ENCODE data around the gene ZFAND4.
A peak's percentile ranks its signal among the peaks of the same experiment; 100 is the strongest.
"Not testable (repeated sequence)": the region's sequence is repeated elsewhere in the genome, so short reads cannot be mapped to it uniquely, and the experiment has no call there.

The ZFAND4 gene

GRCh38 chr10:45586028-45586824 is 86.3 kb downstream of the ZFAND4 start:
- DNase-seq = no peak

GRCh38 chr10:45585131-45585530 is 87.4 kb downstream of the ZFAND4 start:
- DNase-seq = no peak

- DNase-seq = no peak
Measured at GRCh38 chr10:45582386-45582781, 90.2 kb downstream of the ZFAND4 start.

GRCh38 chr10:45581582-45582385 is 90.8 kb downstream of the ZFAND4 start:
- peak; percentile 61 for DNase-seq

GRCh38 chr10:45581216-45581549 is 91.4 kb downstream of the ZFAND4 start:
- DNase-seq = peak; percentile 56

GRCh38 chr10:45580371-45581215 is 92.0 kb downstream of the ZFAND4 start:
- DNase-seq = peak; percentile 46

GRCh38 chr10:45578384-45578971 is 94.1 kb downstream of the ZFAND4 start:
- no peak for DNase-seq

- DNase-seq = no peak
Measured at GRCh38 chr10:45575966-45576597, 96.5 kb downstream of the ZFAND4 start.

- not testable (repeated sequence) for DNase-seq
Measured at GRCh38 chr10:45575032-45575761, 97.4 kb downstream of the ZFAND4 start.

GRCh38 chr10:45569471-45569870 is 103.1 kb downstream of the ZFAND4 start:
- no peak for DNase-seq

- no peak for DNase-seq
Measured at GRCh38 chr10:45566415-45566814, 106.2 kb downstream of the ZFAND4 start.
